Ishikawa (cell line): Measurements from ENCODE around the gene KLRK1.

Experiments used
- CEBPB ChIP-seq: IDR thresholded peaks from 2 replicates; pipeline ENCODE4 v1.6.1; 2012
- EGR1 ChIP-seq: IDR thresholded peaks from 2 replicates; pipeline ENCODE4 v1.6.1; 2012
- EP300 ChIP-seq: IDR thresholded peaks from 2 replicates; pipeline ENCODE4 v1.6.1; 2012; ENCODE audit warnings: borderline replicate concordance
- FOXM1 ChIP-seq: IDR thresholded peaks from 2 replicates; pipeline ENCODE4 v1.6.1; 2012; ENCODE audit warnings: low read depth, borderline replicate concordance
- NFIC ChIP-seq: IDR thresholded peaks from 2 replicates; pipeline ENCODE4 v1.6.1; 2012
- TCF12 ChIP-seq: IDR thresholded peaks from 2 replicates; pipeline ENCODE4 v1.6.1; 2012; ENCODE audit warnings: low read depth
- TEAD4 ChIP-seq: IDR thresholded peaks from 2 replicates; pipeline ENCODE4 v1.6.1; 2012
- ZBTB7A ChIP-seq: IDR thresholded peaks from 2 replicates; pipeline ENCODE4 v1.6.1; 2012; ENCODE audit warnings: low read depth
- TF ChIP-seq, protein P1 (sequence below): IDR thresholded peaks from 2 replicates; pipeline ENCODE4 v1.6.1; 2012

- TF ChIP-seq ZBTB7A: no peak
- no peak for TF ChIP-seq TCF12
- TF ChIP-seq EGR1: no peak
- no peak for TF ChIP-seq TEAD4
- no peak for TF ChIP-seq EP300
- no peak for TF ChIP-seq CEBPB
- TF ChIP-seq, protein P1, sequence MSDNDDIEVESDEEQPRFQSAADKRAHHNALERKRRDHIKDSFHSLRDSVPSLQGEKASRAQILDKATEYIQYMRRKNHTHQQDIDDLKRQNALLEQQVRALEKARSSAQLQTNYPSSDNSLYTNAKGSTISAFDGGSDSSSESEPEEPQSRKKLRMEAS: no peak
- no peak for TF ChIP-seq FOXM1
- peak; percentile 75 for TF ChIP-seq NFIC
These were observed 35.3 kb downstream of the KLRK1 start for GRCh38 chr12:10354502-10354901.
